ENCODE results near the gene CHCHD5.
"Not testable (repeated sequence)": the region's sequence is repeated elsewhere in the genome, so short reads cannot be mapped to it uniquely, and the experiment has no call there.

The CHCHD5 gene

GRCh38 chr2:112584134-112584890 lies at the start of gene CHCHD5:
Gene CHCHD5, plus strand, starts transcription at chr2:112584609. Its CDS starts 39 bp downstream, at chr2:112584648.
- DNase-seq (ENCODE audit: low spot score): peak; percentile 92

- DNase-seq (ENCODE audit: low spot score): no peak
Observed at GRCh38 chr2:112534826-112535225, 49.6 kb upstream of the CHCHD5 start.

- not testable (repeated sequence) for DNase-seq (ENCODE audit: low spot score)
Observed at GRCh38 chr2:112536665-112537064, 47.7 kb upstream of the CHCHD5 start.

- DNase-seq (ENCODE audit: low spot score): no peak
Observed at GRCh38 chr2:112539306-112539705, 45.1 kb upstream of the CHCHD5 start.

GRCh38 chr2:112540906-112541305 lies 43.5 kb upstream of the CHCHD5 start:
- DNase-seq (ENCODE audit: low spot score): no peak

- DNase-seq (ENCODE audit: low spot score): peak; percentile 68
Observed at GRCh38 chr2:112541315-112542122, 42.9 kb upstream of the CHCHD5 start.

- DNase-seq (ENCODE audit: low spot score): peak; percentile 82
Observed at GRCh38 chr2:112542123-112542983, 42.1 kb upstream of the CHCHD5 start, which contains the start of gene POLR1B. Gene POLR1B, plus strand, starts transcription at chr2:112542465. Its CDS starts 30 bp downstream, at chr2:112542495.

- DNase-seq (ENCODE audit: low spot score): peak; percentile 11
Observed at GRCh38 chr2:112542984-112543661, 41.3 kb upstream of the CHCHD5 start.

GRCh38 chr2:112547333-112547732 lies 37.1 kb upstream of the CHCHD5 start:
- DNase-seq (ENCODE audit: low spot score): no peak

- DNase-seq (ENCODE audit: low spot score): no peak
Observed at GRCh38 chr2:112548980-112549379, 35.4 kb upstream of the CHCHD5 start.

GRCh38 chr2:112566104-112566503 lies 18.3 kb upstream of the CHCHD5 start:
- no peak for DNase-seq (ENCODE audit: low spot score)

GRCh38 chr2:112566508-112566907 lies 17.9 kb upstream of the CHCHD5 start:
- not testable (repeated sequence) for DNase-seq (ENCODE audit: low spot score)

- no peak for DNase-seq (ENCODE audit: low spot score)
Observed at GRCh38 chr2:112572005-112572404, 12.4 kb upstream of the CHCHD5 start.

GRCh38 chr2:112577756-112578155 lies 6.7 kb upstream of the CHCHD5 start:
- peak; percentile 24 for DNase-seq (ENCODE audit: low spot score)

GRCh38 chr2:112579241-112579640 lies 5.2 kb upstream of the CHCHD5 start:
- DNase-seq (ENCODE audit: low spot score): peak; percentile 21

GRCh38 chr2:112580084-112580483 lies 4.3 kb upstream of the CHCHD5 start:
- no peak for DNase-seq (ENCODE audit: low spot score)

- DNase-seq (ENCODE audit: low spot score): peak; percentile 32
Observed at GRCh38 chr2:112582314-112582746, 2.1 kb upstream of the CHCHD5 start.

- DNase-seq (ENCODE audit: low spot score): peak; percentile 14
Observed at GRCh38 chr2:112583497-112584133, 794 bp upstream of the CHCHD5 start.

- DNase-seq (ENCODE audit: low spot score): no peak
Observed at GRCh38 chr2:112584891-112585250, 462 bp downstream of the CHCHD5 start.

GRCh38 chr2:112585400-112585799 lies 991 bp downstream of the CHCHD5 start:
- no peak for DNase-seq (ENCODE audit: low spot score)

- DNase-seq (ENCODE audit: low spot score): no peak
Observed at GRCh38 chr2:112585873-112586464, 1.6 kb downstream of the CHCHD5 start.

All from hepatic stellate cell (primary cell).